HFF-Myc (cell line): ENCODE results near the gene KRT15.

Experiments
- DNase-seq: peaks from one replicate; pipeline ENCODE4 v3.0.0-alpha.2; 2011; ENCODE audit warnings: low read depth; ENCODE audit errors: extremely low read depth
- H3K4me3 ChIP-seq: replicated peaks from 2 replicates; pipeline ENCODE4 v1.5.1; 2011; ENCODE audit warnings: low read depth, mild to moderate bottlenecking, control low read depth, low read length
- CTCF ChIP-seq: IDR thresholded peaks from 2 replicates; pipeline ENCODE4 v1.5.1; 2012; ENCODE audit warnings: mild to moderate bottlenecking, low read depth, low read length, control low read depth; ENCODE audit errors: missing control alignments

Gene KRT15

DNA sequence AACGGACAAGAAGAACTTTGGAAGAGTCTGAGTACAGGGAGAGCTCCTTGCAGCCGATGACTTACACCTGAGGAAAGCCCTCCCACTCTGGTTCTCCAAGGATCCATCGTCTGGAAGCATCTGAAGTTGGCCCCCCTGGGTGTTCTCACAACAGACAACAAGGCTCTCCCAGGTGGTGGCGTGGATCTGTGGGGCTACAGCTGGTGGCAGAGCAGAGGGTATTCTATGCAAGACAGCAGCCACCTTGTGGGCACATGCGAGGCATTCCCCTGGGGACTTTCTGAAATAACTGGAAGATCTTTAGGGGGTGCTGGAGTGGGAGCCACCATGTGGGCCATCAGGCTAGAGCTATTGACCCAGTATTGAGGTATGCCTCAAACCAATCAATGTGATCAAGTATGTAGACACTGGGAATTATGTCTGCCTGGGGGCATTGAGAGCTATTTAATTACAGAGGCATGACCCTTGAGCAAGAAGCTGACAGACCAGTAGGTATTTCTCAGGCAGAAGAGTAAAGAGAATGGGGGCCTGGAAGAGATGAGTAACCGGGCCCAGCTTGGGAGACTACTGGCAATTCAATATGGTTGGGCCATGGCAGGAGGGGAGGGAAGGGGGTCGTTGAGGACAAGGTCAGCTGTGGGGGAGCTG lies 16.3 kb upstream of the KRT15 start:
- TF ChIP-seq CTCF = no peak
- no peak overlapping the region for H3K4me3 ChIP-seq
- DNase-seq = no peak

DNA sequence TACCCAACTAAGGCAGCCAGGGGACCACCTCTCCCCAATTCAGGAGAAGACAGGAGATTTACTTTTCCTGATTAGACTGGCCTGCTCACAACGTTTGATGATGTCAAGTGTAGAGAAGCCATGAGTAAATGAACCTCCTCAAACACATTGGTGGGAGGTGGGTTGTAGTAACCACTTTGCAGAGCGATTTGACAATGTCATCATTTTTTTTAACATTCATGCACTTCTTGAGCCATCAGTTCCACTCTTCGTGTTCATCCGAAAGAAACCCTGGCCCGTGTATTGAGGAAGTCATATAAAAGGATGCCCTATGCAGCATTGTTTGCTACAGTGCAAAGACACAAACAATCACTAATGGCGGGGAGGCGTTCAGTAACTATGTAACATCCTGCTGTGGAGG lies 14.9 kb upstream of the KRT15 start:
- DNase-seq = no peak
- H3K4me3 ChIP-seq = no peak overlapping the region
- no peak for TF ChIP-seq CTCF

DNA sequence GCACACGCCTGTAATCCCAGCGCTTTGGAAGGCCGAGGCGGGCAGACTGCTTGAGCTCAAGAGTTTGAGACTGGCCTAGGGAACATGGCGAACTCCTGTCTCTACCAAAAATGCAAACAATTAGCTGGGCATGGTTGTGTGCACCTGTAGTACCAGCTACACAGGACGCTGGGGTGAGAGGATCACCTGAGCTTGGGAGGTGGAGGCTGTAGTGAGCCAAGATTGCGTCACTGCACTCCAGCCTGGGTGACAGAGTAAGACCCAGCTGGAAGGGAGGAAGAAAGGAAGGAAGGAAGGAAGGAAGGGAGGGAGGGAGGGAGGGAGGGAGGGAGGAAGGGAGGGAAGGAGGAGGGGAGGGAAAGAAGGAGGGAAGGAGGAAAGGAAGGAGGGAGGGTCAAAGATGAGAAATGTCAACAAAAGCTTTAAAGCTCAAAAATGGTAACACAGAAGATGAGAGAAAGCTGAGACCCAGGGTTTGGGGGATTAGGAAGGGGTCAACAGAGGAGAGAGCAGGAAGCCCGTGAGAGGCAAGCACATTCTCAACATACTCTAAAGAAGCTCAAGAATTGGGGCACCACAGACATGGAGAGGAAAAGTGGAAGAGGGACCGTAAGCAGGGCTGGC lies 14.4 kb upstream of the KRT15 start:
- H3K4me3 ChIP-seq = no peak overlapping the region
- no peak for TF ChIP-seq CTCF
- DNase-seq = no peak

DNA sequence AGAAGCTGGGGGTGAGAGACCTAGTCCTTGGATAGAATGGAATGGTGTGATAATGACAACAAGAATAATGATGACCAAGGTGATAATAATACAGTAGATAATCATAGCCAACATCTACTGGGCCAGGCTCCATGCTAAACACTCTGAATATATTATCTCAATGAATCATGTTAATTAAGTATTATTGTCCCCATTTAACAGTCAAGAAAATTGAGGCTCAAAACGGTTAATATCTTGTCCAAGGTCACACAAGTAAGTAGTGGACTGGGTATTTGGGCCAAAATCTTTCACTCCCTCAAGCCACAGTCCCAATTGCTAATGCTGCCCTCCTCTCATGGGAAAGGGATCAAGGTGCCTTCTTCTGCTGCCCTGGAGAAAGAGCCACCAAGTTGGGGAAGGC lies 13.3 kb upstream of the KRT15 start:
- no peak overlapping the region for H3K4me3 ChIP-seq
- TF ChIP-seq CTCF = no peak
- no peak for DNase-seq

- TF ChIP-seq CTCF = no peak
- H3K4me3 ChIP-seq = no peak overlapping the region
- DNase-seq = peak; percentile 49
These were observed 11.7 kb upstream of the KRT15 start for GRCh38 chr17:41530062-41531048.

- H3K4me3 ChIP-seq = no peak overlapping the region
- TF ChIP-seq CTCF = no peak
These were observed 10.8 kb upstream of the KRT15 start for GRCh38 chr17:41529491-41529915.

More at GRCh38 chr17:41529491-41529915, 10.8 kb upstream of the KRT15 start:
- DNase-seq = no peak
